Measurements from ENCODE around the gene NLN.

DNA sequence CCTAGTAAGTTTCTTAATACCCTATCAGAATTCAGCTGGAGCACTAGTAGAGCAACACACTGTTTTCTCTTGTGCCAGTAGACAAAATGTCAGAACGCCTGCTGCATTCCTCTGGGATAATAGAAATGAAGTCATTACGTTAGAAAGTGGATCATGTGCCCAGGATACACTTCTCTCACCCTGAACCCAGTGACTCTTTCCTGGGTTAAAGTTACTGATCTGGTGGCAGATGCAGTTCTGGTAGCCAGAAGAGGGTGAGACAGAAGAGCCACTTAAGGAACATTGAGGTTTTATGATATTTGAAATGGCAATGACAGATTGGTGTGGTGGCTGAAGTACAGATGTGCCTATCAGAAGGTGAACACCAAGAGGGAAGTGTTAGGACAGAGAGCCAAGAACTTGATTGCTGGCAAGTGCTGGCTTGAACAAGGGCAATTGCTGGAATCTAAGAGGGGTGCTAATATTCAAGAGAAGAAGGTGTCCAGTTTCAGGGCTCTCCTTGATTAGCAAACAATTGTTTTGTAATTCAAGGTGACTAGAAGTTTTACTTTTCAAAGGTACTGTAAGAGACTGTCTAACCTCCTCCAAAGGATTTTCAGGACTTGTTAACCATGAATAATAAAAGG lies 110.7 kb downstream of the NLN start:
- TF ChIP-seq, protein P1, sequence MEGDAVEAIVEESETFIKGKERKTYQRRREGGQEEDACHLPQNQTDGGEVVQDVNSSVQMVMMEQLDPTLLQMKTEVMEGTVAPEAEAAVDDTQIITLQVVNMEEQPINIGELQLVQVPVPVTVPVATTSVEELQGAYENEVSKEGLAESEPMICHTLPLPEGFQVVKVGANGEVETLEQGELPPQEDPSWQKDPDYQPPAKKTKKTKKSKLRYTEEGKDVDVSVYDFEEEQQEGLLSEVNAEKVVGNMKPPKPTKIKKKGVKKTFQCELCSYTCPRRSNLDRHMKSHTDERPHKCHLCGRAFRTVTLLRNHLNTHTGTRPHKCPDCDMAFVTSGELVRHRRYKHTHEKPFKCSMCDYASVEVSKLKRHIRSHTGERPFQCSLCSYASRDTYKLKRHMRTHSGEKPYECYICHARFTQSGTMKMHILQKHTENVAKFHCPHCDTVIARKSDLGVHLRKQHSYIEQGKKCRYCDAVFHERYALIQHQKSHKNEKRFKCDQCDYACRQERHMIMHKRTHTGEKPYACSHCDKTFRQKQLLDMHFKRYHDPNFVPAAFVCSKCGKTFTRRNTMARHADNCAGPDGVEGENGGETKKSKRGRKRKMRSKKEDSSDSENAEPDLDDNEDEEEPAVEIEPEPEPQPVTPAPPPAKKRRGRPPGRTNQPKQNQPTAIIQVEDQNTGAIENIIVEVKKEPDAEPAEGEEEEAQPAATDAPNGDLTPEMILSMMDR (IDR thresholded peaks at IDR 0.05) = no peak
- TF ChIP-seq POLR2A (IDR thresholded peaks at IDR 0.05) = no peak

Measured in thyroid gland (tissue), 4 donors.